ENCODE results near the gene POMC.

GRCh38 chr2:25187729-25188350, 19.5 kb upstream of the POMC start:
- TF ChIP-seq CTCF (IDR thresholded peaks at IDR 0.05) = no peak
- no peak for TF ChIP-seq ZFX (IDR thresholded peaks at IDR 0.05; ENCODE audit: borderline replicate concordance)

All from 22Rv1 (cell line).